Liver (tissue), 3 donors: ENCODE measurements around the gene C19orf44.

Experiments
- EGR1 ChIP-seq, 2 donors: IDR thresholded peaks; 2 replicates each; pipeline ENCODE4 v1.6.1; 2016 to 2018; ENCODE audit warnings: antibody characterized with exemption in 2 of 2, low read depth in 2 of 2
- FOXA1 ChIP-seq: IDR thresholded peaks from 2 replicates; pipeline ENCODE4 v1.6.1; 2016; ENCODE audit warnings: antibody characterized with exemption
- GABPA ChIP-seq, 2 donors: IDR thresholded peaks in 1 of 2; conservative IDR thresholded peaks in 1 of 2; 2 replicates each; pipeline ENCODE4 v1.6.1; 2016; ENCODE audit warnings: antibody characterized with exemption in 2 of 2, mild to moderate bottlenecking in 1 of 2, moderate library complexity in 1 of 2
- JUND ChIP-seq, 2 donors: IDR thresholded peaks; 2 replicates each; pipeline ENCODE4 v1.6.1; 2016; ENCODE audit warnings: antibody characterized with exemption in 2 of 2
- SP1 ChIP-seq: IDR thresholded peaks from 2 replicates; pipeline ENCODE4 v1.6.1; 2018; ENCODE audit warnings: antibody characterized with exemption, mild to moderate bottlenecking
- TAF1 ChIP-seq: conservative IDR thresholded peaks from 2 replicates; pipeline ENCODE4 v1.6.1; 2016; ENCODE audit warnings: antibody characterized with exemption, mild to moderate bottlenecking
- YY1 ChIP-seq: IDR thresholded peaks from 2 replicates; pipeline ENCODE4 v1.6.1; 2016; ENCODE audit warnings: antibody characterized with exemption, mild to moderate bottlenecking
- TF ChIP-seq, protein P1 (sequence below): IDR thresholded peaks from 2 replicates; pipeline ENCODE4 v1.6.1; 2016; ENCODE audit warnings: antibody characterized with exemption, mild to moderate bottlenecking
- TF ChIP-seq, protein P2 (sequence below): fragments of 150-350 bp; IDR thresholded peaks from 2 replicates; pipeline ENCODE4 v1.5.1; 2017; ENCODE audit warnings: improper control_type of control experiment, low read depth, low read length; ENCODE audit not compliant: missing input control
- donor health status: healthy.
- donor health status: healthy.

DNA sequence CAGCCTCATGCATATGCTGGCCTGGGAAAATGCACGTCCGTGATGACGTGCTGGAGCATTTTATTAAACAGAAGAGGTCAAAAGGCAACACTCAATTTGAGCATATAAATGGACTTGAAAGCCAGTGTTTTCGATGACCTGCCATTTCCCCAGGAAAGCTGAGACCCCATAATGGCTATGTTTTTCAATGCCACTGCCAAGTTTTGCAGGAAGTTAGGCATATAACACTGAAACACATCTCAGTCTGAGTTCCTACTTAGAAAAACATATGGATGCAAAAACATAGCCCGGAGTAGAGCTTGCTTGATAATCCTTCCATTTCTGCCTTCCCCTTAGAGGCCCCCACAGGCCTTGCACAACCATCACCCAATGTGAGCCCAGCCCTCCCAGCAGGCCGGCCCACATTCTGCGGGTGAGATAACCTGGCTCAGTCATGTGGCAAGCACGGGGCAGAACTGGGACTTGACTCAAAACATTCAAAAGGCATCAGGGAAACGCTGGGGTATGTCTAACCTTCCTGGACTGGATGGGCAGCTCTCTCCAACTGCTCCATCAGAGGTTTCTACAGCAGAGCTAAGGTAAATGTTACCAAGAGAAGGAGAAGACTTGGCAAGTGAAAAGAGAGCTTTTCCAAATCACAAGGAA lies 49.3 kb upstream of the C19orf44 start:
- TF ChIP-seq, protein P1, sequence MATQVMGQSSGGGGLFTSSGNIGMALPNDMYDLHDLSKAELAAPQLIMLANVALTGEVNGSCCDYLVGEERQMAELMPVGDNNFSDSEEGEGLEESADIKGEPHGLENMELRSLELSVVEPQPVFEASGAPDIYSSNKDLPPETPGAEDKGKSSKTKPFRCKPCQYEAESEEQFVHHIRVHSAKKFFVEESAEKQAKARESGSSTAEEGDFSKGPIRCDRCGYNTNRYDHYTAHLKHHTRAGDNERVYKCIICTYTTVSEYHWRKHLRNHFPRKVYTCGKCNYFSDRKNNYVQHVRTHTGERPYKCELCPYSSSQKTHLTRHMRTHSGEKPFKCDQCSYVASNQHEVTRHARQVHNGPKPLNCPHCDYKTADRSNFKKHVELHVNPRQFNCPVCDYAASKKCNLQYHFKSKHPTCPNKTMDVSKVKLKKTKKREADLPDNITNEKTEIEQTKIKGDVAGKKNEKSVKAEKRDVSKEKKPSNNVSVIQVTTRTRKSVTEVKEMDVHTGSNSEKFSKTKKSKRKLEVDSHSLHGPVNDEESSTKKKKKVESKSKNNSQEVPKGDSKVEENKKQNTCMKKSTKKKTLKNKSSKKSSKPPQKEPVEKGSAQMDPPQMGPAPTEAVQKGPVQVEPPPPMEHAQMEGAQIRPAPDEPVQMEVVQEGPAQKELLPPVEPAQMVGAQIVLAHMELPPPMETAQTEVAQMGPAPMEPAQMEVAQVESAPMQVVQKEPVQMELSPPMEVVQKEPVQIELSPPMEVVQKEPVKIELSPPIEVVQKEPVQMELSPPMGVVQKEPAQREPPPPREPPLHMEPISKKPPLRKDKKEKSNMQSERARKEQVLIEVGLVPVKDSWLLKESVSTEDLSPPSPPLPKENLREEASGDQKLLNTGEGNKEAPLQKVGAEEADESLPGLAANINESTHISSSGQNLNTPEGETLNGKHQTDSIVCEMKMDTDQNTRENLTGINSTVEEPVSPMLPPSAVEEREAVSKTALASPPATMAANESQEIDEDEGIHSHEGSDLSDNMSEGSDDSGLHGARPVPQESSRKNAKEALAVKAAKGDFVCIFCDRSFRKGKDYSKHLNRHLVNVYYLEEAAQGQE = no peak
- TF ChIP-seq, protein P2, sequence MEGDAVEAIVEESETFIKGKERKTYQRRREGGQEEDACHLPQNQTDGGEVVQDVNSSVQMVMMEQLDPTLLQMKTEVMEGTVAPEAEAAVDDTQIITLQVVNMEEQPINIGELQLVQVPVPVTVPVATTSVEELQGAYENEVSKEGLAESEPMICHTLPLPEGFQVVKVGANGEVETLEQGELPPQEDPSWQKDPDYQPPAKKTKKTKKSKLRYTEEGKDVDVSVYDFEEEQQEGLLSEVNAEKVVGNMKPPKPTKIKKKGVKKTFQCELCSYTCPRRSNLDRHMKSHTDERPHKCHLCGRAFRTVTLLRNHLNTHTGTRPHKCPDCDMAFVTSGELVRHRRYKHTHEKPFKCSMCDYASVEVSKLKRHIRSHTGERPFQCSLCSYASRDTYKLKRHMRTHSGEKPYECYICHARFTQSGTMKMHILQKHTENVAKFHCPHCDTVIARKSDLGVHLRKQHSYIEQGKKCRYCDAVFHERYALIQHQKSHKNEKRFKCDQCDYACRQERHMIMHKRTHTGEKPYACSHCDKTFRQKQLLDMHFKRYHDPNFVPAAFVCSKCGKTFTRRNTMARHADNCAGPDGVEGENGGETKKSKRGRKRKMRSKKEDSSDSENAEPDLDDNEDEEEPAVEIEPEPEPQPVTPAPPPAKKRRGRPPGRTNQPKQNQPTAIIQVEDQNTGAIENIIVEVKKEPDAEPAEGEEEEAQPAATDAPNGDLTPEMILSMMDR = no peak
- TF ChIP-seq EGR1 (IDR thresholded peaks at IDR 0.05; ENCODE audit: low read depth in 2 of 2) (no peak), YY1 (peak; percentile 54), JUND (IDR thresholded peaks at IDR 0.05) (peak in 1 of 2 donors; percentile 28), SP1 (no peak), GABPA (IDR thresholded peaks at IDR 0.05 in 1 of 2, conservative IDR thresholded peaks at IDR 0.05 in 1 of 2) (no peak), TAF1 (no peak), FOXA1 (no peak)
